ENCODE data around the gene PPP1CC. TPM values are rescaled to one million over a fixed set of nuclear protein-coding genes. Genes with fewer than 3 reads are reported as not detected.
"Not testable (repeated sequence)": the region's sequence is repeated elsewhere in the genome, so short reads cannot be mapped to it uniquely, and the experiment has no call there.

PPP1CC gene
- total and polyA plus RNA-seq, 2 of the 4 experiments (the other 2 are of a cell fraction): 71.0 to 126 TPM

DNA sequence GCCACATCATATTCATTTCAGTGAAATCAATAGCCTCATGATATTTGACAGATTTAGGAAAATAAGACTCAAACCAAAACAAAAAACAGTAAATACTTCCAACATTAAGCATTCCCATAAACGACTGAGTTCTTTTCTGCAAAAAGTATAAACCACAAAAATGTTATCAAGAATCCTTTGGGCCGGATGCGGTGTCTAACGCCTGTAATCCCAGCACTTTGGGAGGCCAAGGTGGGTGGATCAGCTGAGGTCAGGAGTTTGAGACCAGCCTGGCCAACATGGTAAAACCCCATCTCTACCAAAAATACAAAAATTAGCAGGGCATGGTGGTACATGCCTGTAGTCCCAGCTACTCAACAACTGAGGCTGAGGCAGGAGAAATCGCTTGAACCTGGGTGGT is 5.7 kb downstream of the PPP1CC start:
- H3K4me3 ChIP-seq (ENCODE audit: insufficient read depth, low read depth, low read length); BruUV-seq (replicated peaks); H3K9me3 ChIP-seq (ENCODE audit: control insufficient read depth, insufficient read depth, low read length); H3K23ac ChIP-seq (ENCODE audit: low read depth, low read length); H3K4me1 ChIP-seq (ENCODE audit: control insufficient read depth, insufficient read depth, low read length); H3K27me3 ChIP-seq (ENCODE audit: control insufficient read depth, insufficient read depth, low read length); H3K18ac ChIP-seq (ENCODE audit: low read depth, low read length); H2AK5ac ChIP-seq (ENCODE audit: low read depth, low read length); intact Hi-C loops (cut with micrococcal nuclease); H3K9ac ChIP-seq (ENCODE audit: low read depth, low read length); H3K27ac ChIP-seq (ENCODE audit: insufficient read depth, low read length); H4K5ac ChIP-seq (ENCODE audit: low read depth, low read length); H2BK120ac ChIP-seq (ENCODE audit: low read depth, low read length); H3K4ac ChIP-seq (ENCODE audit: low read depth, low read length); H2BK15ac ChIP-seq (ENCODE audit: low read depth, low read length); H3K4me2 ChIP-seq (ENCODE audit: low read depth, low read length); H4K91ac ChIP-seq (ENCODE audit: insufficient read depth, low read depth, low read length); H3K14ac ChIP-seq (replicated peaks; ENCODE audit: low read depth, low read length); H4K8ac ChIP-seq (ENCODE audit: low read depth in 2 of 2, low read length in 2 of 2); in situ Hi-C loops (cut with MboI; ENCODE audit: low sequenced_read_pairs); H2AK9ac ChIP-seq (replicated peaks; ENCODE audit: low read depth, low read length, poor library complexity); POLR2A ChIA-PET (ENCODE audit: unreplicated experiment); H3K36me3 ChIP-seq (ENCODE audit: control insufficient read depth, insufficient read depth, low read length); H2BK20ac ChIP-seq (ENCODE audit: low read depth, low read length); H3K56ac ChIP-seq (ENCODE audit: extremely low read depth, insufficient read depth, low read length); ATAC-seq (ENCODE audit: low read depth); DNase-seq; H2BK5ac ChIP-seq (ENCODE audit: low read depth, low read length, poor library complexity, severe bottlenecking); dilution Hi-C loops (cut with HindIII; ENCODE audit: low sequenced_read_pairs, unreplicated experiment); H2AFZ ChIP-seq (replicated peaks; ENCODE audit: low read length, poor library complexity): not testable (repeated sequence)
- H3K9me1 ChIP-seq (ENCODE audit: insufficient read depth, low read length): peaks cover 16% of the 10 kb centered on the region
- no CpG with 5 or more reads among the region's 5 CpGs for WGBS, 2 experiments (ENCODE audit: extremely low coverage in 2 of 2, insufficient read length in 1 of 2)
- peaks cover 0 to 43% of the 10 kb centered on the region in 2 experiments; a peak in 2 of 4 replicates for H3K79me1 ChIP-seq (ENCODE audit: low read depth in 1 of 2, low read length in 2 of 2)
- H4K20me1 ChIP-seq (ENCODE audit: insufficient read depth, low read length): peaks cover 97% of the 10 kb centered on the region
- CTCF ChIA-PET: interaction anchor here (1.0 kb wide), 1 partner anchor 16 kb away, joined by 3 read pairs; no protein-coding TSS in a partner anchor
